A673 (cell line): ENCODE results near the gene MRPL28. TPM values are rescaled to one million over a fixed set of nuclear protein-coding genes. Genes with fewer than 3 reads are reported as not detected.
"Not testable (repeated sequence)": the region's sequence is repeated elsewhere in the genome, so short reads cannot be mapped to it uniquely, and the experiment has no call there.

Experiments used
- BruUV-seq: library from RNA; stranded (reverse); fragments of 400-500 nt; replicated peaks from 2 replicates; lab custom pipeline; 2021; lab: Mats Ljungman, UMichigan
- CTCF ChIA-PET: fragments of 300-600 bp; sonication (Branson Sonifier 250); formaldehyde crosslinking; loops from one replicate; lab custom pipeline; 2022; ENCODE audit warnings: antibody characterized with exemption; lab: Charles Lee
- POLR2A ChIA-PET: fragments of 300-600 bp; sonication (Branson Sonifier 250); formaldehyde crosslinking; loops from one replicate; lab custom pipeline; 2022; ENCODE audit warnings: antibody characterized with exemption; ENCODE audit not compliant: low non-redundant PET; lab: Charles Lee
- DNase-seq: peaks from one replicate; pipeline ENCODE4 v3.0.0-alpha.2; 2015; ENCODE audit warnings: low spot score
- H3K27ac ChIP-seq: fragments of 200-600 bp; sonication (generic); 2 replicates; pipeline ENCODE4 v1.5.1; 2016; ENCODE audit warnings: mixed run types, low read depth, mild to moderate bottlenecking, mixed read lengths, antibody characterized with exemption, low read length; ENCODE audit not compliant: poor library complexity, severe bottlenecking
- H3K27me3 ChIP-seq: fragments of 200-600 bp; sonication (generic); replicated peaks from 2 replicates; pipeline ENCODE4 v1.6.1; 2017; ENCODE audit warnings: mixed run types, low read depth, mild to moderate bottlenecking, mixed read lengths, antibody characterized with exemption, low read length; ENCODE audit not compliant: insufficient read depth, poor library complexity
- H3K36me3 ChIP-seq: fragments of 200-600 bp; sonication (generic); 2 replicates; pipeline ENCODE4 v1.6.1; 2016; ENCODE audit warnings: mixed run types, mild to moderate bottlenecking, mixed read lengths, antibody characterized with exemption, low read length; ENCODE audit not compliant: insufficient read depth, poor library complexity, severe bottlenecking
- H3K4me1 ChIP-seq: fragments of 200-600 bp; sonication (generic); 2 replicates; pipeline ENCODE4 v1.6.1; 2017; ENCODE audit warnings: mixed run types, mild to moderate bottlenecking, mixed read lengths, antibody characterized with exemption, low read length; ENCODE audit not compliant: insufficient read depth, poor library complexity, severe bottlenecking
- H3K4me3 ChIP-seq: fragments of 200-600 bp; sonication (generic); 2 replicates; pipeline ENCODE4 v1.5.1; 2016; ENCODE audit warnings: low read depth, mixed run types, mild to moderate bottlenecking, mixed read lengths, low read length; ENCODE audit not compliant: poor library complexity, severe bottlenecking
- H3K9me3 ChIP-seq: fragments of 200-600 bp; sonication (generic); 2 replicates; pipeline ENCODE4 v1.6.1; 2016; ENCODE audit warnings: mixed run types, low read depth, mild to moderate bottlenecking, mixed read lengths, antibody characterized with exemption, low read length; ENCODE audit not compliant: poor library complexity, severe bottlenecking
- EZH2 ChIP-seq: fragments of 200-600 bp; sonication (generic); IDR thresholded peaks from 2 replicates; pipeline ENCODE4 v1.6.1; 2017; ENCODE audit warnings: borderline replicate concordance, low read depth, mild to moderate bottlenecking, mixed read lengths, antibody characterized with exemption, low read length; ENCODE audit not compliant: poor library complexity, severe bottlenecking
- intact Hi-C: fragments of 100-400 bp; cut with micrococcal nuclease; formaldehyde crosslinking; loops from one replicate; pipeline ENCODE4 v1.10.0; 2022; ENCODE audit not compliant: unreplicated experiment
- total RNA-seq: library from RNA; stranded (reverse); gene quantifications from 2 replicates; pipeline ENCODE4 v1.2.3, GENCODE V29; 2021
- TF ChIP-seq, protein P1 (sequence below): fragments of 300-800, 200-600 bp; sonication (generic); conservative IDR thresholded peaks from 2 replicates; pipeline ENCODE4 v1.5.1; 2017; ENCODE audit warnings: low read depth, mild to moderate bottlenecking, antibody characterized with exemption, low read length, moderate library complexity, mixed read lengths

The MRPL28 gene
- total RNA-seq, 1 experiment from 2014 or later = 150 TPM

DNA sequence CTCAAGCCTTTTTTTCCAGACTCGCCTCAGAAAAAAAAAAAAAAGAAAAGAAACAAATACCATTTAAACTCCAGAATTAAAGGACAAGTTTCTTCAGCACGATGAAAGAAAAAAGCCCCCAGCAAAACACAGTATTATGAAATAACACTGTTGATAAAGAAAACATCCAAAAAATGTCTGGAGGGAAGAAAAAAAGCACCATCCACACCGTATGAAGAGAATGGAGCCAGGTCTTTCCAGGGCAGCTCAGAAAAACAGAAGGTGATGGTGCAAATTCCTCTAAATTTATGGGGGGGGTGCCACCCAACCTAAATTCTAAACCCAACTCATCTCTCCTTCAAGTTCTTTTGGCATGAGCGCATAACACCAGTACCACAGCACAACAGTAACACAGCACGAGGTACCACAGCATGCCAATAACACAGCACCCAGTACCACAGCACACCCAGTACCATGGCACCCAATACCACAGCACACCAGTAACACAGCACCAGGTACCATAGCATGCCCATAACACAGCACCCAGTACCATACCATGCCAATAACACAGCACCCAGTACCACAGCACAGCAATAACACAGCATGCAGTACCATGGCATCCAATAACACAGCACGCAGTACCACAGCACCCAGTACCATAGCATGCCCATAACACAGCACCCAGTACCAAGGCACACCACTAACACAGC lies 36.8 kb downstream of the MRPL28 start:
- H3K27me3 ChIP-seq = no peaks in the 10 kb centered on the region
- H3K4me3 ChIP-seq = no peak overlapping the region
- no peak overlapping the region for H3K27ac ChIP-seq
- intact Hi-C loops = no loop called here
- H3K36me3 ChIP-seq = no peaks in the 10 kb centered on the region
- TF ChIP-seq, protein P1, sequence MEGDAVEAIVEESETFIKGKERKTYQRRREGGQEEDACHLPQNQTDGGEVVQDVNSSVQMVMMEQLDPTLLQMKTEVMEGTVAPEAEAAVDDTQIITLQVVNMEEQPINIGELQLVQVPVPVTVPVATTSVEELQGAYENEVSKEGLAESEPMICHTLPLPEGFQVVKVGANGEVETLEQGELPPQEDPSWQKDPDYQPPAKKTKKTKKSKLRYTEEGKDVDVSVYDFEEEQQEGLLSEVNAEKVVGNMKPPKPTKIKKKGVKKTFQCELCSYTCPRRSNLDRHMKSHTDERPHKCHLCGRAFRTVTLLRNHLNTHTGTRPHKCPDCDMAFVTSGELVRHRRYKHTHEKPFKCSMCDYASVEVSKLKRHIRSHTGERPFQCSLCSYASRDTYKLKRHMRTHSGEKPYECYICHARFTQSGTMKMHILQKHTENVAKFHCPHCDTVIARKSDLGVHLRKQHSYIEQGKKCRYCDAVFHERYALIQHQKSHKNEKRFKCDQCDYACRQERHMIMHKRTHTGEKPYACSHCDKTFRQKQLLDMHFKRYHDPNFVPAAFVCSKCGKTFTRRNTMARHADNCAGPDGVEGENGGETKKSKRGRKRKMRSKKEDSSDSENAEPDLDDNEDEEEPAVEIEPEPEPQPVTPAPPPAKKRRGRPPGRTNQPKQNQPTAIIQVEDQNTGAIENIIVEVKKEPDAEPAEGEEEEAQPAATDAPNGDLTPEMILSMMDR = no peak
- TF ChIP-seq EZH2 = no peak
- no TSS peak for BruUV-seq
- POLR2A ChIA-PET = no interaction called here
- no peaks in the 10 kb centered on the region for H3K4me1 ChIP-seq
- H3K9me3 ChIP-seq = no peaks in the 10 kb centered on the region
- CTCF ChIA-PET = interaction anchor here (0.6 kb wide), 1 partner anchor 148 kb away, joined by 3 read pairs; no protein-coding TSS in a partner anchor
- DNase-seq = no peak

DNA sequence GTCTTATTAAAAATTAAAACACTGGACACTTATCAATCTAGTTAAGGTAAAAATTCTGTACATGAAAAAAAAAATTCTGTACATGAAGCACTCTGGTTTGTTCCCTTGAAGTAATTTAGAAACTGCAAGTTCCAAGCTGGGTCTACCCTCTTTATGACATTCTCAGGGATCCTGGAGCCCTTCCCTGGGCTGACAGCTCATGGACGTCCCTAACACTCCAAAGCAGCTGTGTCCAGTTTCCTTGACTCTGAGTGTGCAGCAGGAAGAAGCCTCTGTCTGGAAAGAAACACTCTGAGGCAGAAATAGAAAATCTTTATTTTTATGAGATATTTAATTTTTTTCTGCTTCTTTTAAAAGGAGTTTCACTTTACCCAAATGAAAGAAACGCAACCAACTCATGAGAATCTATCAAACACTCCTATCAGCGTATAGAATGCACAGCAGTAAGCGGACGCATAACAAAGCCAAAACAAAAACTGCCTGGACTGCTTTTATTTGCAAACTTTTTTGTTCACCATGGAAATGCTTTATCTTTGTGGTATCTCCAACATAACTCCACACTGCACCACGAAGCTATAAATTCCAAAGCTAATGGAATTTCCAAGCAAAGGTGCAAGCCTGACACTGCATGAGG lies 39.0 kb downstream of the MRPL28 start:
- H3K27me3 ChIP-seq, H3K4me1 ChIP-seq, H3K36me3 ChIP-seq, H3K9me3 ChIP-seq, CTCF ChIA-PET, POLR2A ChIA-PET, H3K4me3 ChIP-seq, BruUV-seq, H3K27ac ChIP-seq, intact Hi-C loops, DNase-seq: not testable (repeated sequence)

DNA sequence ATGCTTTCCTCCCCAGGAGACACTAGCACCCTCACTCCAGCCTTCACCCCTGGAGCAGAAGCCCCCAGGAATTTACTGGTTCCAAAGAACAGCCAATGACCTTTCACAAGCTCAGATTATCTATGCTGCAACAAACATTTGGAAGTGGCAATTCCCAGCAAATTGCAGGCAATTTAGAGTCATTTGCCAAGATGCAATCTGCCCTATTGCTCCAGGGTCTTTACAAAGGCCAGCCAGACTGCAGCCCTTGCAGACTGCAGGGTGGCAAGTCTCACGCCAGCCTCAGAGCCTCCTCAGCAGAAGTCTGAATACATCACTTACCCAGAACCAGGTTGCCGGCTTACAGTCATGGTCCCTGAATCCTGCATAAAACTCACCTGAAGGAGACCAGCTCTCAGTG lies 39.6 kb downstream of the MRPL28 start:
- CTCF ChIA-PET = no interaction called here
- Histone ChIP-seq H3K9me3 (no peaks in the 10 kb centered on the region), H3K4me1 (no peaks in the 10 kb centered on the region), H3K27ac (no peak overlapping the region), H3K27me3 (no peaks in the 10 kb centered on the region), H3K4me3 (no peak overlapping the region), H3K36me3 (no peaks in the 10 kb centered on the region)
- intact Hi-C loops = no loop called here
- no peak for TF ChIP-seq EZH2
- TF ChIP-seq, protein P1 = no peak
- no peak for DNase-seq
- BruUV-seq = no TSS peak
- POLR2A ChIA-PET = no interaction called here
